HG02981 (cell line): ENCODE data around the gene TEX29.

Source experiments
- ATAC-seq: cut with Tn5 transposase; IDR thresholded peaks from one replicate; pipeline ENCODE4 v1.9.1; 2021; ENCODE audit warnings: mild to moderate bottlenecking, moderate library complexity; ENCODE audit not compliant: unreplicated experiment

Gene TEX29

DNA sequence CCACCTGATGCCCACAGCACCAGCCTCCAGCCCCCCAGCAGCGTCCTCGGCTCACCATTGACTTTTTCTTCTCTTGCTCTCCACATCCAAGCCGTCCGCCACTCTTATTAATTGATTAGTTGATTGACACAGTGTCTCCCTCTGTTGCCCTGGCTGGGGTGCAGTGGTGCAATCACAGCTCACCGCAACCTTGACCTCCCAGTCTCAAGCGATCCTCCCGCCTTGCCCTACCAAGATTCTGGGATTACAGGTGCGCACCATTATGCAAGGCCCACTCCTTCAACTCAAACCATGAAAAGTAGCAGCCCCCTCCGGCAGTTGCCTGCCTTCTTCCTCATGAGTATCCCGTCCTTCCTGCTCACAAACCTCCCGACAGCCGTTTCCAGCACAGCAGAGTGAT, 921 bp upstream of the TEX29 start:
- ATAC-seq = no peak

DNA sequence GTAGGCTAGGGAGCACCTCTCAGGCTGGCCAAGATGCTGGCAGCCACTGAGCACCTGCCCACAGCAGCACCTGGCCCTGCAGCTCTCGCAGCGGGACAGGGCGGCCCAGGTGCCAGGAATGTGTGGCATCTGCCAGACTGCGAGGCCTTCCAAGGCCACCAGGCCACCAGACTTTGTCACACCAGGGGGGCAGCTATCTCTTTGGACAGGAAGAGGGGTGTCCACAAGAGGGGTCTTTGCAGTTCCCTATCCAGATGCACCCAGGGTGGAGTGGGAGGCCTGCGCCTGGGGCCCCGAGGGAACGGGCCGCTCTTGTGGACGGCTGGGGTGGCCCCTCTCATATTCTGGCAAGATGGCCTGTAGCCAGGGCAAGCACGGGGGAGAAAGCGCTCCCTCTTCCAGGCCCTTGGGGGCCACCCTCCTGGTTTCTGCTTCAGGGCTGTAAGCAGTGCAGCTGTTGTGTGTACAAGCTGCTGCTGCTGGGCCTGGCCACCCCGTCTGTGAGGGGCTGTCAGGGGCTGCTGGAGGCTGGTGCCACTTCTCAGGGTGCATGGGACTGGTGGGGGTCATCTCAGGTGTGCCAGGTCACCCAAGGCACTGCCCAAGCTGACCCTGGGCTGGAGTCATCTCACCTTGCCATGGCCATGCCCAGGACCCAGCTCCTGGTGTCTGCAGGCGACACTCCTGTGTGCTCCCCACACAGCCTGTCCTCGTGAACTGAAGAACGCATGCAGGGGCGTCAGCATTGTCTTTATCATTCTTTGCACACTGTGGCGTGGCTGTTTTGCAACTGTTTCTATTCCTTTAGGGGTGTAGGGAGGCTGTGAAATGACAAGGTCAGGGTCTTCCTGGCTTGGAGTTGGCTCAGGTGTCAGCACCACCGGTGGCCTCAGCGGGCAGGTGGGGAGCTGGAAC, 1.8 kb downstream of the TEX29 start:
- no peak for ATAC-seq

DNA sequence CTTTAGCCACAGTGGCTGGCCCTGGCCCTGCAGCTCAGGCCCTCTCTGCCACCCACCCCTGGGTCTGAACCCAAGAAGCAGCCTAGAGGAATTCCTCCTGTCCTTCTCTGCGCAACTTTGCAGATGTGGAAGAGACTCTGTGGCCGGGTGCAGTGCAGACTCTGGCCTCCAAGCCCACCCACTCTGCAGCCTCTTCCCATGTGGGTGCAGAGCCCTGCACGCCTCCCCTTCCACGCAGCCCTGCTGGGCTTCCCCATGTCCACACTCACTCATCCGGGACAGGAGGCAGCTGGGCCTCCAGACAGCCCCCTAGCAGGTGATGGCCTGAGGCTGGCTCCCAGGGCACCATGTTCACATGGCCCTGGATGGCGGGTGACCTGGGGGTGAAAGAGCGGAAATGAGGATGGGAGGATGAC, 2.5 kb downstream of the TEX29 start:
- no peak for ATAC-seq

DNA sequence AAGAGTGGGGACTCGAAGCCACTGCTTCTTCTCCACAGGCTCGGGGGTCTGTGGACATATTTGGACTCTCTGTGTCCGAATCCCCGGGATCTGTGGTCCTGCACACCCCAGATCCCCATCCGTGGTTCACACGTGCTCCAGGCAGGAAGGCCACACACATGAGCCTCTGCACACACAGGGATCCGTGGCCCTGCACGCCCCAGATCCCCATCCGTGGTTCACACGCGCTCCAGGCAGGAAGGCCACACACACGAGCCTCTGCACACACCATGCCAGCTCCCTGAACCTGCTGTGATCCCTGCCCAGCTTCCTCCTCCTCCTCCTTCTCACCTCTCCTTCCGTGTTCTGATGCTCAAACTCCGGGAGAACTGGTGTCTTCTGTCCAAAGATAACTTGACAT, 3.1 kb downstream of the TEX29 start:
- ATAC-seq = no peak

GRCh38 chr13:111323950-111324651, 3.7 kb downstream of the TEX29 start:
- ATAC-seq = no peak

DNA sequence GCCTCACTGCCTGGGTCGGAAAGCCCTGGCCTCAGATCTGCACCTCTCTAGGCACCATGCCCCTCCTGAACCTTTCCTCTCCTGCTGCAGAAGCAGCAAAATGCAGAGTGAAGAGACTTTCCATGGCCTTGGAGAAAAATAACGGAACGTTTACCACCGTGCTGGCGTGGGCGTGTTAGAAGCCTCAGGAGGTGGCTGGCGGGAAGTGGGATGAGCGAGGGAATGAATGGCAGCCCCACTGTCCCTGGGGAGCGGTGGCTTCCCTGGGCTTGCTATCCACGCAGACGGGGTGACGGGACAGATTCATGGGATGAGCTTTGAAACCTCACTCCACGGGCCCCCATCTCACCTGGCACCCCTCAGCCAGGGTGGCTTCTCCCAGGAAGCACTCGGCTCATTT, 4.3 kb downstream of the TEX29 start:
- ATAC-seq = no peak

GRCh38 chr13:111325146-111325890, 4.9 kb downstream of the TEX29 start:
- no peak for ATAC-seq

- no peak for ATAC-seq
Measured at GRCh38 chr13:111325941-111326620, 5.6 kb downstream of the TEX29 start.

GRCh38 chr13:111326621-111326965, 6.2 kb downstream of the TEX29 start:
- no peak for ATAC-seq

GRCh38 chr13:111326981-111327642, 6.7 kb downstream of the TEX29 start:
- no peak for ATAC-seq

DNA sequence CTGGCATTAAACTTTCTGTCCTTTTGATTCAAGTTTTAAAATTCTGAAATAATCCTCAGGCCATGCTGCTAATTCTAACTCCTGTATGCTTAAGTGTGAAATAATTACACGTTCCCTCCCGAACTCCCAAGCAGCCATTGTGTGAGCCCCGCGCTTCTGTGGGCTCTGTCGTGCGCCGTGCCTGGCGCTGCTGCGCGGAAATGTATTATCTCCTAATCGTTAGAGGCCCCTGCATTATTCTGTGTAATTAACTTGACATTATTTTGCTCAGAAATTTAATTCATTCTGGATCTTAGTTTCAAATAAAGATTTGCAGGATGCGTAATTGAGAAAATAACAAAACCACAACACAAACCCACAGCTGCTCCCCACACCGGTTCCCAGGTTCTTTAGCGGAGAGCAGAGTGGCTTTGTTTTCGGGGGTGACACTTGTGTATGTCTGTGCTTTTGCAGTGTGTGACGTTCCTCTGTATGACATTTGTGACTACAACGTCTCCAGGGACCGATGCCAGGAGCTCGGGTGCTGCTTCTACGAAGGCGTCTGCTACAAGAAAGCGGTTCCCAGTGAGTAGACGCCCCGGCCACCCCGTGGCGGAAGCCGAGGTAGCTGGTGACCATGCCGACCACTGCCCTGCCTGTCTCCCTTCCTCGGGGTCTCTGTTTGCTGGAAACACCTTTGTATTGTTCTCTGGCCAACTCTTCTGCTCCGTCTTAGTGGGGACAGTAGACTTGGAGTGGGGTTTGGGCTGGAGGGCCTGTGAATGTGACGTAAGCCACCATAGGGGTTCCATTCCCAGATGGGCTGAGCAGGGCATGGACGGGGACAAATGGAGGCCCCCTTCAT, 7.5 kb downstream of the TEX29 start:
- ATAC-seq = no peak

GRCh38 chr13:111328574-111329410, 8.3 kb downstream of the TEX29 start:
- ATAC-seq = no peak

DNA sequence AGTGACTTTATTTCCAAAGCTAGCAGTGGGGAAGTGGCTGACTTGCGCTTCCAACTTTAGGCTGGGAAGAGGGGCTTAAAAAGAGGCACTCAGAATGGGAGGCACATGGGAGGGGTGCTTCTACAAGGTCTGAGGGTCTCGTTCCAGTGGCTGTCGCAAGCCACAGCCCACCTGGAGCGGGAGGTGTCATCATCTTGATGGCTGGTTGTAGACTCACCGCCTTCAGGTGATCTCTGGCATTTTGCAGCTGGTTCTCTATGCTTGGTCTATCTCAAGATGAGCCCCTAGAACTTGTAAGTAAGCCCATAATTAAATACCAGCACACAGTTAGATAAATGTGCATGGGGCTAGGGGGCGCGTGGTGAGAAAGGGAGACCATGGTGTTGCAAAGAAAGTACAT, 9.2 kb downstream of the TEX29 start:
- ATAC-seq = no peak

GRCh38 chr13:111330066-111330610, 9.7 kb downstream of the TEX29 start:
- no peak for ATAC-seq

DNA sequence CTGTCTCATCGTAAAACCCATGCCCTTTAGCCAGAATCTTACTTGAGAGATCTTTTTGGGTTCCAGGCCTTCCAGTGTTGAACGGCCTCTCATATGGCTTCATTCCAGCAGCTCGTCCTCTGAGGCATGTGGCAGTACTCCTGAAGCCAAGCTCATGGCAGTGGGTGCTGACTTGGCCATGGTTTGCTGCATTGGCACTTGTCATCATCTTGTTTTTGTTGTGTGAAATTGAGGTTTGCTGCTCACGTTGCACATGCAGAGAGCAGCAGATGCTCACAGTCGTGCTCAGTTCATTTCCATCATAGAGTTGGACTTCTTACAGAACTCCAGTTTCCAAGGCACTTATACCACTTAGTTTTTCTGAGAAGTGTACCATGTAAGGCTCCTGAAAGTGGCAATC, 14.9 kb downstream of the TEX29 start:
- no peak for ATAC-seq

- ATAC-seq = no peak
Measured at GRCh38 chr13:111336666-111337065, 16.2 kb downstream of the TEX29 start.

GRCh38 chr13:111337206-111337605, 16.8 kb downstream of the TEX29 start:
- no peak for ATAC-seq

- no peak for ATAC-seq
Measured at GRCh38 chr13:111337741-111338140, 17.3 kb downstream of the TEX29 start.
